Transverse colon (tissue), 4 donors: ENCODE results near the gene CNGA2. TPM values are rescaled to one million over a fixed set of nuclear protein-coding genes. Genes with fewer than 3 reads are reported as not detected.

Source experiments
- DNase-seq: peaks from one replicate; pipeline ENCODE4 v3.0.0-alpha.2; 2019
- H3K27ac ChIP-seq, 4 donors: fragments of 200-600 bp; sonication (generic); 2 replicates each; pipeline ENCODE4 v1.5.1; 2016 to 2018; ENCODE audit warnings: inconsistent platforms in 4 of 4
- H3K27me3 ChIP-seq: fragments of 200-600 bp; sonication (generic); 2 replicates; pipeline ENCODE4 v1.5.1; 2017; ENCODE audit warnings: inconsistent platforms
- H3K36me3 ChIP-seq, 4 donors: fragments of 200-600 bp; sonication (generic); 2 replicates each; pipeline ENCODE4 v1.5.1; 2017 to 2019; ENCODE audit warnings: inconsistent platforms in 4 of 4
- H3K4me1 ChIP-seq, 4 donors: fragments of 200-600 bp; sonication (generic); 2 replicates each; pipeline ENCODE4 v1.5.1; 2017 to 2020; ENCODE audit warnings: inconsistent platforms in 4 of 4
- H3K4me3 ChIP-seq, 4 donors: fragments of 200-600 bp; sonication (generic); 1 replicate in 1 of 4; 2 replicates in 3 of 4; pipeline versions ENCODE4 v1.5.1 to v1.6.1; 2017 to 2019; ENCODE audit warnings: inconsistent platforms in 4 of 4
- H3K9me3 ChIP-seq, 2 donors: fragments of 200-600 bp; sonication (generic); 2 replicates each; pipeline ENCODE4 v1.5.1; 2017 to 2019; ENCODE audit warnings: inconsistent platforms in 2 of 2
- CTCF ChIP-seq, 5 experiments: fragments of 200-600 bp in 3 of 5; fragments of 450-650 bp in 2 of 5; sonication (generic) in 3 of 5; IDR thresholded peaks; 1 replicate in 2 of 5; 2 replicates in 3 of 5; pipeline ENCODE4 v1.5.1; 2016 to 2017; ENCODE audit warnings: antibody characterized with exemption in 5 of 5, inconsistent platforms in 3 of 5, mild to moderate bottlenecking in 2 of 5, moderate library complexity in 1 of 5
- EP300 ChIP-seq: sonication (generic); formaldehyde crosslinking; IDR thresholded peaks from one replicate; pipeline ENCODE4 v1.6.1; 2017; ENCODE audit warnings: antibody characterized with exemption, low read depth
- POLR2A ChIP-seq: fragments of 450-650 bp; IDR thresholded peaks from one replicate; pipeline ENCODE4 v1.6.1; 2016; ENCODE audit warnings: antibody characterized with exemption, mild to moderate bottlenecking, moderate library complexity
- POLR2AphosphoS5 ChIP-seq, 3 donors: sonication (generic); formaldehyde crosslinking; IDR thresholded peaks; one replicate each; pipeline ENCODE4 v1.6.1; 2016; ENCODE audit warnings: antibody characterized with exemption in 3 of 3
- WGBS, 2 donors: methylation state at CpG; one replicate each; pipeline ENCODE4 v1.1.5; 2018; ENCODE audit warnings: low coverage in 1 of 2; 5-methylcytosine and 5-hydroxymethylcytosine counted together
- in situ Hi-C, 4 donors: fragments of 200-750 bp; cut with MboI; loops; one replicate each; pipeline versions ENCODE4 v1.15.0 to v1.15.1; 2017; ENCODE audit warnings: low sequenced_read_pairs in 3 of 4, low pct_ligation_motif_present in 1 of 4, low pct_unique_long_range_greater_than_20kb in 1 of 4
- intact Hi-C: fragments of 100-400 bp; cut with DNase I; formaldehyde crosslinking; loops from one replicate; pipeline ENCODE4 v1.15.1; 2023; ENCODE audit warnings: low total_unique reads
- total RNA-seq, 4 donors: library from RNA; depleted of rRNA; stranded (reverse); fragments of >200 nt; gene quantifications; one replicate each; pipeline ENCODE4 v1.1.0, GENCODE V29; 2016

CNGA2 gene
- total RNA-seq, 4 donors from 2014 or later, result not detected

GRCh38 chrX:151738751-151739150, 4.2 kb downstream of the CNGA2 start:
- TF ChIP-seq CTCF (IDR thresholded peaks at IDR 0.05) (no peak), EP300 (no peak), POLR2A (no peak)
- no peak overlapping the region for H3K27ac ChIP-seq
- H3K4me1 ChIP-seq, result no peaks in the 10 kb centered on the region
- DNase-seq, result no peak
- H3K36me3 ChIP-seq, result no peaks in the 10 kb centered on the region
- H3K4me3 ChIP-seq, result no peak overlapping the region
- no peaks in the 10 kb centered on the region for H3K27me3 ChIP-seq
- in situ Hi-C loops (loop anchor here in 2 of 4 donors (25.0 kb wide), 2 partner anchors 899 to 1074 kb away; partner anchors contain the start of gene GABRQ (in 2 of the 2)), intact Hi-C loops (no loop called here)
- H3K9me3 ChIP-seq, result no peaks in the 10 kb centered on the region
- 78% methylated on average over 7 of the region's 7 CpGs; no CpG with 5 or more reads in 1 of the 2 donors for WGBS, 2 donors

- TF ChIP-seq POLR2AphosphoS5 (IDR thresholded peaks at IDR 0.05) (no peak), POLR2A (no peak), CTCF (IDR thresholded peaks at IDR 0.05) (no peak), EP300 (no peak)
- in situ Hi-C loops, result loop anchor here in 3 of 4 donors (10.0 to 25.0 kb wide), 3 partner anchors 893 to 1071 kb away; partner anchors contain the start of gene GABRQ (in 3 of the 3)
- H3K36me3 ChIP-seq, result no peaks in the 10 kb centered on the region
- no peak for DNase-seq
- H3K4me3 ChIP-seq, result no peak overlapping the region
- H3K4me1 ChIP-seq, result no peaks in the 10 kb centered on the region
- intact Hi-C loops, result no loop called here
- no peaks in the 10 kb centered on the region for H3K9me3 ChIP-seq
- 69% methylated on average over 4 of the region's 4 CpGs; no CpG with 5 or more reads in 1 of the 2 donors for WGBS, 2 donors
- no peak overlapping the region for H3K27ac ChIP-seq
- no peaks in the 10 kb centered on the region for H3K27me3 ChIP-seq
Observed at GRCh38 chrX:151741606-151742005, 7.1 kb downstream of the CNGA2 start.

- no peak for TF ChIP-seq CTCF (IDR thresholded peaks at IDR 0.05)
- no peak for TF ChIP-seq EP300
- 89% methylated on average over 5 of the region's 5 CpGs; no CpG with 5 or more reads in 1 of the 2 donors for WGBS, 2 donors
- H3K36me3 ChIP-seq, result no peaks in the 10 kb centered on the region
- in situ Hi-C loops, result loop anchor here in 3 of 4 donors (10.0 to 25.0 kb wide), 3 partner anchors 892 to 1070 kb away; partner anchors contain the start of gene GABRQ (in 3 of the 3)
- no peak overlapping the region for H3K27ac ChIP-seq
- no peaks in the 10 kb centered on the region for H3K27me3 ChIP-seq
- no peak overlapping the region for H3K4me3 ChIP-seq
- no peaks in the 10 kb centered on the region for H3K9me3 ChIP-seq
- no peak for DNase-seq
- intact Hi-C loops, result no loop called here
- no peaks in the 10 kb centered on the region for H3K4me1 ChIP-seq
Observed at GRCh38 chrX:151742311-151742710, 7.8 kb downstream of the CNGA2 start.

- DNase-seq, result no peak
- WGBS, 2 donors, result 91 to 100% methylated on average over 5 to 21 of the region's 21 CpGs
- Histone ChIP-seq H3K27me3 (no peaks in the 10 kb centered on the region), H3K4me3 (no peak overlapping the region), H3K4me1 (no peaks in the 10 kb centered on the region), H3K27ac (no peak overlapping the region), H3K36me3 (no peaks in the 10 kb centered on the region), H3K9me3 (no peaks in the 10 kb centered on the region)
- intact Hi-C loops, result no loop called here
- TF ChIP-seq POLR2A (no peak), CTCF (IDR thresholded peaks at IDR 0.05) (no peak), EP300 (no peak), POLR2AphosphoS5 (IDR thresholded peaks at IDR 0.05) (no peak)
- in situ Hi-C loops, result loop anchor here in 3 of 4 donors (10.0 to 25.0 kb wide), 3 partner anchors 891 to 1068 kb away; partner anchors contain the start of gene GABRQ (in 3 of the 3)
Observed at GRCh38 chrX:151743651-151744470, 9.3 kb downstream of the CNGA2 start.
